ENCODE measurements around the gene RANBP17.
"Not testable (repeated sequence)": the region's sequence is repeated elsewhere in the genome, so short reads cannot be mapped to it uniquely, and the experiment has no call there.

Gene RANBP17

DNA sequence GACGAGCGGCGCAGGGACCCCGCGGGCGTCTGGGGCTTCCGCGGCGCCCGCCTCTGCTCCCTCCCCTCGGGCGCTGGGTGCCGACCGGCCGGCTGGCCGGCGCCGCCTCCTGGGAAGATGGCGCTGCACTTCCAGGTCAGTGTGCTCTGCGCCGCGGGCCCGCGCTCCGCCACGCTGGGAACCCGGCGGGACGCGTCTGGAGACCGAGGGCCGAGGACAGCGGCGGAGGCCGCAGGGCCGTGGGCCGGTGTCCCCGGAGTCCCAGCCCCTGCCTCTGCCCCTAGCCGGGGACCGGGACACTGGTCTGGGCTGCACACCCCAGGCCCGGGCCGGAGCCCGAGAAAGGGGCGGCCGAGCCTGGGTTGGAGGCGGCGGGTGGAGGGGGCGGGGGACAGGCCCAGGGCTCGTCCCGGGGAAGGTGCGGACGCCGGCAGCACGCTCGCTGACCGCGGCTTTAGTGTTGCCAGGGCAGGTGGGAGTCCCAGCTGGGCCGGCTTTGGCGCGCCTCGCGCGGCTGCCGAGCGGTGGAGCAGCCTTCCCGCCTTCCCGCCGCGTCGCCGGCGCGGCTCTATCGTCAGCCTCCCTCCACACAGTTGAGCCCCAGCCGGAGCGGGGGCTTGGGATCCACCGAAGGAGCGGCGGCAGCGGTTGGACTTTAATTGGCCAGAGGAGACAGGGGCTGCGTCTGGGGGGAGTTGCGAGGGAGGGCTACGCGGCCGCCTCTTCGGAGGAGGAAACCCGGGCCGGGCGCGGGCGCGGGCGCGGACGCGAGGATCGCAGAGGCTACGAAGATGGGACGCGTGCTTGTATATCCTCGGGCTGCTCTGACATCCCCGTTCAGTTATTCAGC lies at the start of gene RANBP17:
Gene RANBP17, plus strand, starts transcription at position 102 of the 850 bp plus-strand sequence.
- DNase-seq: peak; percentile 64

GRCh38 chr5:170813231-170813630 lies 48.6 kb upstream of the RANBP17 start:
- DNase-seq: no peak

GRCh38 chr5:170817195-170817594 lies 44.6 kb upstream of the RANBP17 start:
- DNase-seq: no peak

GRCh38 chr5:170818232-170818631 lies 43.6 kb upstream of the RANBP17 start:
- no peak for DNase-seq

GRCh38 chr5:170819824-170820223 lies 42.0 kb upstream of the RANBP17 start:
- peak; percentile 4 for DNase-seq

DNA sequence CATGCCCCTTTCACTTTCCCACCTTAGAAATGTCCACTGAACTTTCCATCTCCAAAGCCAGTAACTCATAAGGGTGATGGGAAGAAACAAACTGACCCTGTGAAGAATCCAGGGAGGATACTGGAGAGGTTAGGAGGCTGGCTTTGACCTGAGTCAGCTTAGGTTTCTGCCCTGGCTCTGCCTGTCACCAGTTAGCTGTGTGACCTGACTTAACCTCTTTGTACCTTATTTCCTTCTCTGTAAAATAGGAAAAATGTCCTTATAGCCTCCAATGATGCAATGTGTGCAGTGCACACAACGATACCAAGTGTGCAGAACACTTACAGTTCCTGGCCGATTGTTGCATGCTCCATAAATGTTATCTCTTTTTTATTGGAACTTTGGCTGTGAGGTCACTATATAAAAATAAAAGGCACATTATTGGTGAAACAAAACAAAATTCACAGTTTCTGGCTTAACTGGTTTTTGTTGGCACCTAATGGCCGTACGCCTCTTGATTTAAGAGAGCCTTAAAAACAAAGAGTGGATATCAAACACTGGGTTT lies 40.5 kb upstream of the RANBP17 start:
- no peak for DNase-seq

GRCh38 chr5:170826117-170826516 lies 35.7 kb upstream of the RANBP17 start:
- no peak for DNase-seq

DNA sequence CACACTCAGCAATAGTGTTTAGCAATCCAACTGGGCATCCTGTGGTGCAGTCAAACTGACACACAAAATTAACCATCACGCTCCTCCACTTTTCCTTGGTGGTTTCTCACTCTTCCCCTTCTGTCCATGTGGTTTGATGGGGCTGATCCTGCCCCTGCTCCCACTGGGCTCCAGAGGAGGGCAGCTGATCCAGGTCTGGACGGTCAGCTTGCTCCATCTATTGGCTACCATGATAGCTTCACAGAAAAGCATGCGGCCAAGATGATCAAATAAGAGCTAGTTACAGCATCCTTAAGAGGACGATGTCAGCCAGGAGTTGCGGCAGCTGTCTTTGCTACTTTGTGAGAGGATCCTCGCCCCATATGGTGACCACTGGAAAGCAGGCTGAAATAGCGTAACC lies 29.6 kb upstream of the RANBP17 start:
- DNase-seq: no peak

DNA sequence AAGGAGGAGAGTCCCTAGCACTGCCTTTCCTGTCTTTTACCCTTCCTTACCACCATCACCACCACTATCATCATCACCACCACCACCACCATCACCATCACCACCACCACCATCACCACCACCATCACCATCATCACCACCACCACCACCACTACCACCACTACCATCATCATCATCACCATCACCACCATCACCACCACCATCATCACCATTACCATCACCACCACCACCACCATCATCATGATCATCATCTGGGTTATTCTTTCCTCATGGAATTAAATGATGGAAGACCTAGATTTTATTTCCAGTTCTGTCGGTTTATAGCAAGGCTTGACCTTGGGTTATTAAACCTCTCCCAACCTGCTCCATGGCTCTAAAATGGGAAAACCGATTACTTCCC lies 27.8 kb upstream of the RANBP17 start:
- not testable (repeated sequence) for DNase-seq

DNA sequence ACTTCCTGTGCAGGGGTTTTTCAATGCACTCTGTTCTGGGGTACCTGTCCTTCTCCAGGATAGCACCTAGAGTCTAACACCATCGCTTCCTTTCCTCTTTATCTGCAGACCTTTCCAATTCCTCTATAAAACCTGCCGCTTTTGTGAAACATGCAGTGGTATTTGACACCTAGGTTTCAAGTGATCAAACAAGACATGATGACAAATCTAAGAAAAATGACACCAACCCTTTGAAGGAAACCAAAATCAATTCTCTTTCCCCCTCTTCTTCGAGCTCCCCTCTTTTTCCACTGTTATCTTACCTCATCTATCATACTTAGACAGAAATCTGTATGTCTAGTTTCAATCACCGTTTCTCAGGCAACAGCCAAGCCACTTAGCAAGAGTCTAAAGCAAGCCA lies 25.6 kb upstream of the RANBP17 start:
- DNase-seq: no peak

- DNase-seq: no peak
These were observed 17.9 kb upstream of the RANBP17 start for GRCh38 chr5:170843870-170844269.

DNA sequence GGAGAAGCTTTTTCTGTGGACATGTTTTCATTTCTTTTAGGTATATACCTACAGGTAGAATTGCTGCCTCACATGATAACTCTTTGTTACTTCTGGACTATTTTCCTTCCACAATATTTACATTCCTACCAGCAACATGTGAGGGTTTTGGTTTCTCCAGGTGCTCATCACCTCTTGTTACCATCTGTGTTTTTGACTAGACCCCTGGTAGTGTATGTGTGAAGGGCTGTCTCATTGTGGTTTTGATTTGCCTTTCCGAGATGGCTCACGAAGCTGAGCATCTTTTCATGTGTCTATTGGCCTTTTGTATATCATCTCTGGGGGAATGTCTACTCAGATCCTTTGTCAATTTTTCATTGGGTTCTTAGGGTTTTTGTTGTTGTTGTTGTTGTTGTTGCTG lies 17.2 kb upstream of the RANBP17 start:
- no peak for DNase-seq

- no peak for DNase-seq
These were observed 15.4 kb upstream of the RANBP17 start for GRCh38 chr5:170846416-170846815.

- no peak for DNase-seq
These were observed 15.0 kb upstream of the RANBP17 start for GRCh38 chr5:170846846-170847245.

- DNase-seq: no peak
These were observed 13.8 kb upstream of the RANBP17 start for GRCh38 chr5:170848033-170848432.

DNA sequence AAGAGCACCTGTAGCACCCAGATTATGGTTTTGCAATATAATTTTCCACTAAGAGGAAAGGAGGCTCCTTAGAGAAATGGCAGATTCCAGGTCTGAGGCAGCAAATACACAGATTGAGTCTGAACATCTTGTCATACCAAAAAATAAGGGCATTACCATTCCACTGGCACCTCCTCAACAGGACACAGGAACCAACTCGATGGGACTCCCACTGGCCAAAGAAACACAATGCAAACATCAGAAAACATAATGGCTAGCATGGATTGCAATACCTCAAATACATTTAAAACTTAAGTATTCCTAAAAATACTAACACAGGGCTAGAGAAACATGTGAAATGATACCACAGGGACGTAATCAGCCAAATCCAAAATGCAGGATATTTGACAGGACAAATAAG lies 12.4 kb upstream of the RANBP17 start:
- DNase-seq: no peak

- DNase-seq: no peak
These were observed 7.3 kb upstream of the RANBP17 start for GRCh38 chr5:170854566-170854965.

DNA sequence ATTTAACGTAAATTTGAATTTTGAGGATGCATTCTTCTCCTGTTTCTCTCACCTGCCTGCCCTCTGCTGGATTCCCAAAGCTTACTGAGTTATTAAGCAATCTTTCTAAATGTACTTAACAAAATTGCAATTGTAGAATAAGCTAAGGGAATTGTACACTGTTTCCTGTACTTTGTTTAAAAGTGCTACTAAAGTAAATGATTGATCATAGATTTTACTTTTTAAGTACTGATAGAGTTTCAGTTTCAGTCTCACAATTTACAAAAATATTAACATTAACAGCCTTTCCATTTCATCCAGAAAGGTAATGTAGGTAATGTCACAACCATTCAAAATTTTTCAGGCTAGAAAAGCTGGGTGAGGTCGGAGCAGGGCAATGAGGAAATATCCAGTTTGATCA lies 4.8 kb upstream of the RANBP17 start:
- no peak for DNase-seq

GRCh38 chr5:170860415-170860814 lies 1.4 kb upstream of the RANBP17 start:
- no peak for DNase-seq

DNA sequence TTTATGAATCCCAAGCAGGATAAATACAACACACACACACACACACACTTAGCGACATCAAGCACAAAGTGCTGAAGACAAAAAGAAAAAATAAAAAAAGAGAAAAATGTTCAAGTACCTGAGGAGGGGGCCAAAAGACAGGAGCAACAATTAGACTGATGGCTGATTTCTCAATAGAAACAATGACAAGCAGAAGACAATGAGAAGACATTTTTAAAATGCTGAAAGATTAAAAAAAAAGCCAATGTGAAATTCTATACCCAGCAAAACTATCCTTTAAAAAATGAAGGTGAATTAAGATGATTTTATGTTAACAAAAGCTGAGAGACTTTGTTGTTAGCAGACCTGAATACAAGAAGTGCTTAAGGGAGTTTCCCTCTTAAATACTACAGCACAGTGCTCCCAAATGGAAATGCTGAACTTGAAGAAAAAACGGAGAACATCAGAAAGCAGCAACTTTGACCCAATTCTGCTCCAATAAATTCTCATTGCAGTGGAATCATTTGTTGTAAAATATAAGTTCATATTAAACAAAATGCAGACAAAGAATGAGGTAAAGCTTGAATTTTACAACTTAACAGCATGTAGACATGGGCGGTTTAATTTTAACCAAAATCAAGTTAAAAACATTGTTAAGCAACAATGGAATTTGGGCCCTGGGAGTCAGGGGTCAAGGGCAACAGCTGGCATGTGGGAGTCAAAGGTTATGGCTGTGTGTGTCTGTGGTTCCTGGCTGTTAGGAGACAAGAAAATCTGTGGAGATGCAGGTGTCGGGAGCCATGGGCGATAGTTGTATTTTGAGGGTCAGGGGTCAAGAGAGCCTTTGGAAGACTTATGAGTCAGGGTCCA lies 776 bp upstream of the RANBP17 start:
- peak; percentile 27 for DNase-seq

GRCh38 chr5:170861667-170861916 lies 226 bp upstream of the RANBP17 start:
- DNase-seq: no peak

- DNase-seq: no peak
These were observed 1.8 kb downstream of the RANBP17 start for GRCh38 chr5:170863646-170864045.

GRCh38 chr5:170865622-170866021 lies 3.8 kb downstream of the RANBP17 start:
- DNase-seq: no peak

- no peak for DNase-seq
These were observed 6.0 kb downstream of the RANBP17 start for GRCh38 chr5:170867825-170868224.
